C4-2B (cell line): Measurements from ENCODE around the gene ZFP1.
A peak's percentile ranks its signal among the peaks of the same experiment; 100 is the strongest.

Source experiments
- H3K27ac ChIP-seq: fragments of 450-650 bp; 2 replicates; pipeline ENCODE4 v1.5.1; 2017
- CTCF ChIP-seq: fragments of 450-650 bp; conservative IDR thresholded peaks from 2 replicates; pipeline ENCODE4 v1.5.1; 2017; ENCODE audit warnings: mild to moderate bottlenecking
- ZFX ChIP-seq: fragments of 450-650 bp; IDR thresholded peaks from 2 replicates; pipeline ENCODE4 v1.6.1; 2017

ZFP1 gene

GRCh38 chr16:75103994-75104393, 44.3 kb upstream of the ZFP1 start:
- H3K27ac ChIP-seq, result no peak overlapping the region
- TF ChIP-seq ZFX (no peak), CTCF (no peak)

GRCh38 chr16:75104836-75105235, 43.5 kb upstream of the ZFP1 start:
- no peak overlapping the region for H3K27ac ChIP-seq

GRCh38 chr16:75105306-75106061, 42.8 kb upstream of the ZFP1 start:
- TF ChIP-seq ZFX, result no peak
- TF ChIP-seq CTCF, result no peak
- no peak overlapping the region for H3K27ac ChIP-seq

More at GRCh38 chr16:75104836-75105235, 43.5 kb upstream of the ZFP1 start:
- TF ChIP-seq CTCF (no peak), ZFX (no peak)

GRCh38 chr16:75106351-75107274, 41.7 kb upstream of the ZFP1 start:
- no peak overlapping the region for H3K27ac ChIP-seq
- no peak for TF ChIP-seq CTCF
- TF ChIP-seq ZFX, result no peak

- H3K27ac ChIP-seq, result no peak overlapping the region
- TF ChIP-seq ZFX (no peak), CTCF (no peak)
Measured at GRCh38 chr16:75107505-75107904, 40.8 kb upstream of the ZFP1 start.

GRCh38 chr16:75108792-75109731, 39.3 kb upstream of the ZFP1 start:
- peak overlapping the region; percentile 83 for H3K27ac ChIP-seq
- no peak for TF ChIP-seq CTCF
- peak; percentile 70; the same call in 1 of the 2 replicates for TF ChIP-seq ZFX
